GM12892 (cell line): Measurements from ENCODE around the gene PLCE1. TPM values are rescaled to one million over a fixed set of nuclear protein-coding genes. Genes with fewer than 3 reads are reported as not detected.
"Not testable (repeated sequence)": the region's sequence is repeated elsewhere in the genome, so short reads cannot be mapped to it uniquely, and the experiment has no call there.

ENCODE experiments used
- DNase-seq: peaks from one replicate; pipeline ENCODE4 v3.0.0; 2011; ENCODE audit not compliant: insufficient read length
- FAIRE-seq: peaks from 2 replicates; lab custom pipeline; 2011; peaks lifted over from hg19 to GRCh38; lab: Jason Lieb, UNC
- POLR2A ChIP-seq: IDR thresholded peaks from 2 replicates; pipeline ENCODE4 v1.6.1; 2011; ENCODE audit warnings: low read depth, low read length, control low read depth
- POLR2AphosphoS5 ChIP-seq: IDR thresholded peaks from 2 replicates; pipeline ENCODE4 v1.6.1; 2011; ENCODE audit warnings: low read depth, low read length, control low read depth
- TAF1 ChIP-seq: IDR thresholded peaks from 2 replicates; pipeline ENCODE4 v1.6.1; 2011; ENCODE audit warnings: low read depth, mild to moderate bottlenecking, control low read depth, low read length, borderline replicate concordance
- polyA plus RNA-seq: library from polyadenylated mRNA; unstranded; fragments of >200 nt; gene quantifications from one replicate; pipeline ENCODE4 v1.2.1, GENCODE V29; 2012; ENCODE audit warnings: missing spikeins, inconsistent platforms; ENCODE audit not compliant: missing spikeins

The PLCE1 gene
- 1.1 TPM for polyA plus RNA-seq

GRCh38 chr10:93993782-93994437 is at the start of gene PLCE1:
Gene PLCE1 (plus strand): TSS chr10:93993931. CDS start chr10:94031047, 37,116 bp downstream.
- DNase-seq: peak; percentile 33
- TF ChIP-seq POLR2AphosphoS5 (no peak), TAF1 (no peak), POLR2A (no peak)
- FAIRE-seq: no peak

- no peak for FAIRE-seq
- DNase-seq: no peak
- TF ChIP-seq POLR2AphosphoS5 (no peak), TAF1 (no peak), POLR2A (no peak)
Measured at GRCh38 chr10:93945819-93946218, 47.9 kb upstream of the PLCE1 start.

DNA sequence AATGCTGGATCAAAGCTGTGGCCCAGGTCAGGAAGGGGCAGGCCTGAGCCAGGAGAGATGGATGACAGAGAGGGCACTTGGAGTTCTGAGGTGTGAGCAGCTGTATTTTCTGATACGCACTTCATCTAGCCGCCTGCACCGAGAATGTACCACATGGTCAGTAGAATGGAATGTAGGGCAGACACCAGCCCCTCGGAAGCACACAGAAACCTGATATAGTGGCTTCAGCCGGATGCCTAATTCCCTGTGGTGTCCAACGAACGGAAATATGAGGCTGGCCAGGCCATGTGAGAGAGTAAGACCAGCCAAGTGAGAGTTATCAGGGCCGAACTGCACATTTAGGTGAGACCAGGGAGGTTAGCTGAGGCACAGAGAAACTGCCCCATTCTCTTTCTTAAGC is 46.7 kb upstream of the PLCE1 start:
- DNase-seq (no peak), FAIRE-seq (no peak)
- TF ChIP-seq POLR2A (no peak), TAF1 (no peak), POLR2AphosphoS5 (no peak)

DNA sequence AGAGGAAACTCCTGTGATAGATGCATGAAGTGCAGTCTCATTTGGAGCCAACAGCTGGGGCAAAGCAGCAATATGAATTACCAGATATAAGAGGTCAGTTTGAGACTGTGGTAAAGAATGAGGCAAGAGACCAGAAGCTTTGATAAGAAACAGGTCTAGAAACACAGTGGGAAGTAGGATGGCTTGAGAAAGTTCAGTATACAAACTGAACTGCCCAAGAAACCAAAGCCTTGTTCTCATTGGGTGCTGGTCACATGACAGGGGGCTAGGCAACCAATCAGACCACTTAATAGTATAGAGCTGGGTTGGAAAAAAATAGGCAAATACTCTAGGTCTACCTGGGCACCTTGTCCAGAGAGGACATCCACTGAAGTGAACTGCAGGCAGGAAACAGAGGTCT is 46.2 kb upstream of the PLCE1 start:
- TF ChIP-seq POLR2AphosphoS5 (no peak), TAF1 (no peak), POLR2A (no peak)
- DNase-seq: no peak
- FAIRE-seq: no peak

- DNase-seq (no peak), FAIRE-seq (no peak)
- TF ChIP-seq POLR2AphosphoS5 (no peak), TAF1 (no peak), POLR2A (no peak)
Measured at GRCh38 chr10:93951905-93952304, 41.8 kb upstream of the PLCE1 start.

DNA sequence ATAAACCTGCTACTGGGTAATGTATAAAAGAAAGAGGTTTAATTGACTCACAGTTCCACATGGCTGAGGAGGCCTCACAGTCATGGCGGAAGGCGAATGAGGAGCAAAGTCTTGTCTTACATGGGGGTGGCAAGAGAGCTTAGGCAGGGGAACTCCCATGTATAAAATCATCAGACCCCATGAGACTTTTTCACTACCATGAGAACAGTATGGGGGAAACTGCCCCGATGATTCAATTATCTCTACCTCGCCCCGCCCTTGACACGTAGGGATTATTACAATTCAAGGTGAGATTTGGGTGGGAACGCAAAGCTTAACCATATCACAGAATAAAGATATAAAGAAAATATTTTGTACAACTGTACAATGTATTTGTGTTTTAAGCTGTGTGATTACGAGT is 39.4 kb upstream of the PLCE1 start:
- no peak for FAIRE-seq
- TF ChIP-seq POLR2A (no peak), TAF1 (no peak), POLR2AphosphoS5 (no peak)
- DNase-seq: no peak

DNA sequence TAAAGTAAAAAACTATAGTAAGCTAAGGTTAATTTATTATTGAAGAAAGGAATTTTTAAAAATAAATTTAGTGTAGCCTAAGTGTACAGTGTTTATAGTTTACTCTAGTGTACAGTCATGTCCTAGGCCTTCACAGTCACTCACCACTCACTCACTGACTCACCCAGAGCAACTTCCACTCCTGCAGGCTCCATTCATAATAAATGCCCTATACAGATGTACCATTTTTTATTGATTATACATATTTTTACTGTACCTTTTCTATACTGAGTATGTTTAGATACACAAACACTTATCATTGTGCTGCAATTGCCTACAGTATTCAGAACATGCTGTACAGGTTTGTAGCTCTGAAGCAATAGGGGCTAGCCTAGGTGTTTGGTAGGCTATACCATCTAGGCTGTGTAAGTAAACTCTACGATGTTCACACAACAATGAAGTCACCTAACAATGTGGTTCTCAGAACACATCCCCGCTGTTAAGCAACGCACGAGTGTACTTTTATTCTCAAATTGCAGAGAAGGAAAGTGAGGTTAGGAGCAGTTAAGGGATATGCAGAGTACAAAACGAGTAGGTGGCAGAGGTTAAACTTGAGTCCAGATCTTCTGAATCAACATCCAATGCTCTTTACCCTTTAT is 38.9 kb upstream of the PLCE1 start:
- DNase-seq (no peak), FAIRE-seq (no peak)
- TF ChIP-seq POLR2AphosphoS5 (no peak), POLR2A (no peak), TAF1 (no peak)

DNA sequence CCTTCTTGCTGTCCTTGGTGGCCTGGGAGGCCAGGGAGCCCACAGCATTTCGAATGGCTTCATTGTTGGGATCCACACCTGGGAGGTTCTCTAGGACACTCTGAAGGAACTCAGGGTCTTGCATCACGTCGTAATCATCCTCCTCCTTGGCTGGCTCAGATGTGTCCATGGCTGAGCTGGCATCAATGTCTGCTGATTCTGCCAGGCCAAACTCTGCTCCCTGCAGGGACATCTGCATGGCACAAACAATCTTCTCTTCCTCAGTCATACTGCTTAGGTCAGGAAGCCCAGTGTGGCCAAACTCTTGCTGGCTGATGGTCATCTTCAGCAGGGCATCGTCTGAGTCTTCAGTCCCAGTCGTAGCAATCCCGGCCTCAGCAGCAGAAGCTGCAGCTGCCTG is 34.9 kb upstream of the PLCE1 start:
- DNase-seq: no peak
- FAIRE-seq: no peak
- no peak for TF ChIP-seq POLR2A
- TF ChIP-seq TAF1: no peak
- TF ChIP-seq POLR2AphosphoS5: no peak

GRCh38 chr10:93960988-93961387 is 32.7 kb upstream of the PLCE1 start:
- not testable (repeated sequence) for FAIRE-seq

DNA sequence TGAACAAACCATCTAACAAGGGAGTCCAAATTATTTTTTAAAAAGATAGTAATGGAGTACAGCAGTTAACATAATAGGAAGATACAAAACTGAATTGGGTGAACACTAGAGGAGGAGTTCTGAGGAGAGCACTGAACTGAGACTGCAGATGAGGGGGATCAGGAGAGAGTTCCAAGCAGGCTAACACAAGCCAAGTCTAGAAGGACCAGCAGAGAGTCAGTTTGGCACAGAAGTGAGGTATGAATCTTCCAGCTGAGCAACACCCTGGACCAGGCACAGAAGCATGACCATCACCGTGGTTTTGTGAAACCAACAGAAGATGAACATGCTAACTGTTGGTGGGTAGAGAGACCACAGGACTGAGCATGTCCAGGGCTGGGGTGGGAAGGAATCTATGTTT is 30.8 kb upstream of the PLCE1 start:
- FAIRE-seq (no peak), DNase-seq (no peak)
- TF ChIP-seq TAF1: no peak
- no peak for TF ChIP-seq POLR2A
- no peak for TF ChIP-seq POLR2AphosphoS5

More at GRCh38 chr10:93960988-93961387, 32.7 kb upstream of the PLCE1 start:
- DNase-seq: not testable (repeated sequence)

- FAIRE-seq: no peak
Measured at GRCh38 chr10:93963434-93963833, 30.3 kb upstream of the PLCE1 start.

GRCh38 chr10:93965911-93966310 is 27.8 kb upstream of the PLCE1 start:
- TF ChIP-seq POLR2AphosphoS5: no peak
- no peak for TF ChIP-seq TAF1
- TF ChIP-seq POLR2A: no peak
- DNase-seq: no peak
- no peak for FAIRE-seq

More at GRCh38 chr10:93963434-93963833, 30.3 kb upstream of the PLCE1 start:
- DNase-seq: no peak
- no peak for TF ChIP-seq TAF1
- no peak for TF ChIP-seq POLR2AphosphoS5
- TF ChIP-seq POLR2A: no peak

- TF ChIP-seq POLR2A (no peak), POLR2AphosphoS5 (no peak), TAF1 (no peak)
- DNase-seq (no peak), FAIRE-seq (no peak)
Measured at GRCh38 chr10:93967756-93968155, 26.0 kb upstream of the PLCE1 start.

- DNase-seq (no peak), FAIRE-seq (no peak)
- no peak for TF ChIP-seq POLR2AphosphoS5
- no peak for TF ChIP-seq POLR2A
- TF ChIP-seq TAF1: no peak
Measured at GRCh38 chr10:93968540-93968945, 25.2 kb upstream of the PLCE1 start.

- FAIRE-seq, DNase-seq: not testable (repeated sequence)
Measured at GRCh38 chr10:93970433-93971010, 23.2 kb upstream of the PLCE1 start.
